Testis (tissue), 3 donors: ENCODE data around the gene SMYD3. TPM values are rescaled to one million over a fixed set of nuclear protein-coding genes. Genes with fewer than 3 reads are reported as not detected.

Experiments
- DNase-seq: peaks from one replicate; pipeline ENCODE4 v3.0.0-alpha.2; 2019
- H3K27ac ChIP-seq, 2 donors: fragments of 200-600 bp; sonication (generic); one replicate each; pipeline ENCODE4 v1.5.1; 2019
- H3K27me3 ChIP-seq: fragments of 200-600 bp; sonication (generic); one replicate; pipeline ENCODE4 v1.5.1; 2019
- H3K36me3 ChIP-seq: fragments of 200-600 bp; sonication (generic); one replicate; pipeline ENCODE4 v1.5.1; 2017; ENCODE audit warnings: low read depth; ENCODE audit errors: missing control alignments
- H3K4me1 ChIP-seq: fragments of 200-600 bp; sonication (generic); one replicate; pipeline ENCODE4 v1.5.1; 2019
- H3K4me3 ChIP-seq, 2 donors: fragments of 200-600 bp; sonication (generic); one replicate each; pipeline ENCODE4 v1.5.1; 2017 to 2019
- H3K9me3 ChIP-seq: fragments of 200-600 bp; sonication (generic); one replicate; pipeline ENCODE4 v1.5.1; 2017
- CTCF ChIP-seq, 3 experiments: fragments of 450-650 bp in 2 of 3; fragments of 200-600 bp in 1 of 3; sonication (generic) in 1 of 3; IDR thresholded peaks; one replicate each; pipeline ENCODE4 v1.5.1; 2016 to 2019; ENCODE audit warnings: antibody characterized with exemption in 3 of 3, mild to moderate bottlenecking in 2 of 3, moderate library complexity in 1 of 3
- POLR2A ChIP-seq: fragments of 450-650 bp; IDR thresholded peaks from one replicate; pipeline ENCODE4 v1.6.1; 2017; ENCODE audit warnings: antibody characterized with exemption, mild to moderate bottlenecking, moderate library complexity
- WGBS, 2 donors: methylation state at CpG; one replicate each; pipeline ENCODE4 v1.1.5; 2018; 5-methylcytosine and 5-hydroxymethylcytosine counted together
- intact Hi-C: fragments of 100-400 bp; cut with DNase I; formaldehyde crosslinking; loops from one replicate; pipeline ENCODE4 v1.15.1; 2023; ENCODE audit warnings: low total_unique reads
- polyA plus RNA-seq: library from polyadenylated mRNA; stranded (reverse); fragments of 350-450 nt; fragmentation: Illumina TruSeq; extraction: RNeasy Lipid Tissue Mini Kit (QIAGEN cat#74804); gene quantifications from one replicate; pipeline ENCODE4 v1.2.3, GENCODE V29; 2014; ENCODE audit warnings: low read depth, low replicate concordance; ENCODE audit not compliant: insufficient read depth
- total RNA-seq, 2 donors: library from RNA; depleted of rRNA; stranded (reverse); fragments of >200 nt; gene quantifications; one replicate each; pipeline ENCODE4 v1.2.3, GENCODE V29; 2016

The SMYD3 gene
- total and polyA plus RNA-seq, 3 donors from 2014 or later = 23.0 to 38.8 (median 38.7) TPM

- intact Hi-C loops = no loop called here
- Histone ChIP-seq H3K4me3 (no peak overlapping the region), H3K36me3 (no peaks in the 10 kb centered on the region), H3K9me3 (no peaks in the 10 kb centered on the region), H3K27me3 (no peaks in the 10 kb centered on the region), H3K27ac (no peak overlapping the region), H3K4me1 (no peaks in the 10 kb centered on the region)
- 52 to 77% methylated on average over 5 of the region's 5 CpGs for WGBS, 2 donors
- TF ChIP-seq CTCF (IDR thresholded peaks at IDR 0.05) (no peak), POLR2A (no peak)
- no peak for DNase-seq
Measured at GRCh38 chr1:246169019-246169418, 338.1 kb downstream of the SMYD3 start.

- no peak overlapping the region for H3K27ac ChIP-seq
- H3K36me3 ChIP-seq = no peaks in the 10 kb centered on the region
- no peak overlapping the region for H3K4me3 ChIP-seq
- H3K9me3 ChIP-seq = no peaks in the 10 kb centered on the region
- no peaks in the 10 kb centered on the region for H3K27me3 ChIP-seq
- no peak for DNase-seq
- no peaks in the 10 kb centered on the region for H3K4me1 ChIP-seq
- 88 to 92% methylated on average over 11 of the region's 11 CpGs for WGBS, 2 donors
- TF ChIP-seq POLR2A (no peak), CTCF (IDR thresholded peaks at IDR 0.05) (no peak)
- intact Hi-C loops = no loop called here
Measured at GRCh38 chr1:246166841-246167240, 340.2 kb downstream of the SMYD3 start.

- no peak for TF ChIP-seq CTCF (IDR thresholded peaks at IDR 0.05)
- TF ChIP-seq POLR2A = no peak
- H3K27me3 ChIP-seq = no peaks in the 10 kb centered on the region
- 89 to 93% methylated on average over 7 of the region's 7 CpGs for WGBS, 2 donors
- intact Hi-C loops = no loop called here
- H3K27ac ChIP-seq = no peak overlapping the region
- H3K36me3 ChIP-seq = no peaks in the 10 kb centered on the region
- no peak overlapping the region for H3K4me3 ChIP-seq
- H3K4me1 ChIP-seq = no peaks in the 10 kb centered on the region
- DNase-seq = no peak
- no peaks in the 10 kb centered on the region for H3K9me3 ChIP-seq
Measured at GRCh38 chr1:246165826-246166709, 341.0 kb downstream of the SMYD3 start.

- Histone ChIP-seq H3K36me3 (no peaks in the 10 kb centered on the region), H3K27me3 (no peaks in the 10 kb centered on the region), H3K4me3 (no peak overlapping the region), H3K4me1 (no peaks in the 10 kb centered on the region), H3K27ac (no peak overlapping the region), H3K9me3 (no peaks in the 10 kb centered on the region)
- no peak for DNase-seq
- TF ChIP-seq CTCF (IDR thresholded peaks at IDR 0.05) (no peak), POLR2A (no peak)
- intact Hi-C loops = no loop called here
- 91 to 97% methylated on average over 9 of the region's 9 CpGs for WGBS, 2 donors
Measured at GRCh38 chr1:246164764-246165163, 342.3 kb downstream of the SMYD3 start.

GRCh38 chr1:246162560-246162959, 344.5 kb downstream of the SMYD3 start:
- 98 to 100% methylated on average over 1 of the region's 1 CpG for WGBS, 2 donors

More at GRCh38 chr1:246162560-246162959, 344.5 kb downstream of the SMYD3 start:
- H3K9me3 ChIP-seq = no peaks in the 10 kb centered on the region
- DNase-seq = no peak
- TF ChIP-seq POLR2A (no peak), CTCF (IDR thresholded peaks at IDR 0.05) (no peak)
- no peak overlapping the region for H3K4me3 ChIP-seq
- no peaks in the 10 kb centered on the region for H3K27me3 ChIP-seq
- no peaks in the 10 kb centered on the region for H3K36me3 ChIP-seq
- no peak overlapping the region for H3K27ac ChIP-seq
- intact Hi-C loops = no loop called here
- H3K4me1 ChIP-seq = no peaks in the 10 kb centered on the region
